ENCODE results near the gene SLC7A14. TPM values are rescaled to one million over a fixed set of nuclear protein-coding genes. Genes with fewer than 3 reads are reported as not detected.

SLC7A14 gene
- total and polyA plus RNA-seq, 2 of the 13 experiments (the other 11 are each of a cell fraction or from before 2014, with no cell fraction given), result not detected

- H2AFZ ChIP-seq (ENCODE audit: low read length), result no peak overlapping the region
Observed at GRCh38 chr3:170507063-170507462, 78.8 kb downstream of the SLC7A14 start.

More at GRCh38 chr3:170507063-170507462, 78.8 kb downstream of the SLC7A14 start:
- FAIRE-seq, result no peak
- in situ Hi-C loops (cut with HindIII; ENCODE audit: extremely low pct_ligation_motif_present, low pct_unique_long_range_greater_than_20kb), result no loop called here
- TF ChIP-seq SMARCC2 (IDR thresholded peaks at IDR 0.05) (no peak), ZBTB40 (IDR thresholded peaks at IDR 0.05) (no peak), ZBTB40 (CRISPR knock-in tag; IDR thresholded peaks at IDR 0.05) (no peak), HBP1 (CRISPR knock-in tag; IDR thresholded peaks at IDR 0.05; ENCODE audit: low read depth) (no peak), KLF13 (CRISPR knock-in tag; IDR thresholded peaks at IDR 0.05) (no peak), MYC (CRISPR knock-in tag; IDR thresholded peaks at IDR 0.05; ENCODE audit: borderline replicate concordance) (no peak), MEF2D (CRISPR knock-in tag; IDR thresholded peaks at IDR 0.05) (no peak), BRF2 (CRISPR knock-in tag; IDR thresholded peaks at IDR 0.05) (no peak), ZNF225 (CRISPR knock-in tag; IDR thresholded peaks at IDR 0.05) (no peak), ZNF484 (CRISPR knock-in tag; IDR thresholded peaks at IDR 0.05; ENCODE audit: borderline replicate concordance, low read depth) (no peak), MXD3 (CRISPR knock-in tag; IDR thresholded peaks at IDR 0.05) (no peak), RFX3 (CRISPR knock-in tag; IDR thresholded peaks at IDR 0.05) (no peak), FLYWCH1 (CRISPR knock-in tag; IDR thresholded peaks at IDR 0.05) (no peak), SALL2 (CRISPR knock-in tag; IDR thresholded peaks at IDR 0.05) (no peak)
- H3K27ac ChIP-seq (ENCODE audit: extremely low read length, insufficient read depth, low read length), result no peak overlapping the region
- no peaks in the 10 kb centered on the region for H3K27me3 ChIP-seq (ENCODE audit: control insufficient read depth in 1 of 2, insufficient read depth in 2 of 2, low read length in 2 of 2)
- ChIA-PET POLR2A (no interaction called here), CTCF (ENCODE audit: low intra/inter-chr PET ratio, low total read pairs) (no interaction called here)
- no peak for ATAC-seq
- 99% methylated on average over 3 of the region's 3 CpGs for WGBS (ENCODE audit: low lambda C conversion rate)
- H3K4me1 ChIP-seq (ENCODE audit: insufficient read depth, low read length), result peaks cover 14% of the 10 kb centered on the region
- H3K4me2 ChIP-seq (ENCODE audit: low read depth, low read length), result no peak overlapping the region
- no TSS peak for BruUV-seq (replicated peaks)
- DNase-seq (ENCODE audit: low spot score), result no peak
- H4K20me1 ChIP-seq (ENCODE audit: insufficient read depth, low read length), result no peaks in the 10 kb centered on the region
- no peaks in the 10 kb centered on the region for H3K9me3 ChIP-seq (ENCODE audit: low read length)
- H3K4me3 ChIP-seq (replicated peaks in 1 of 3; ENCODE audit: insufficient read depth in 1 of 3, low read depth in 2 of 3, low read length in 3 of 3), result no peak overlapping the region
- intact Hi-C loops (cut with micrococcal nuclease; ENCODE audit: unreplicated experiment), result no loop called here
- no peaks in the 10 kb centered on the region for H3K79me2 ChIP-seq (ENCODE audit: insufficient read depth, low read length)
- H3K36me3 ChIP-seq (replicated peaks in 1 of 2; ENCODE audit: control insufficient read depth in 1 of 2, insufficient read depth in 2 of 2, low read length in 2 of 2), result no peaks in the 10 kb centered on the region
- H3K9ac ChIP-seq (ENCODE audit: insufficient read depth, low read depth, low read length), result no peak overlapping the region
